DMS153 treated with DMSO at 0.1 percent for 48 hours (cell line): Measurements from ENCODE around the gene MTCL1.

Experiments used
- DNase-seq: peaks from one replicate; lab custom pipeline; 2025; ENCODE audit not compliant: unreplicated experiment; lab: John Stamatoyannopoulos, UW

Gene MTCL1

DNA sequence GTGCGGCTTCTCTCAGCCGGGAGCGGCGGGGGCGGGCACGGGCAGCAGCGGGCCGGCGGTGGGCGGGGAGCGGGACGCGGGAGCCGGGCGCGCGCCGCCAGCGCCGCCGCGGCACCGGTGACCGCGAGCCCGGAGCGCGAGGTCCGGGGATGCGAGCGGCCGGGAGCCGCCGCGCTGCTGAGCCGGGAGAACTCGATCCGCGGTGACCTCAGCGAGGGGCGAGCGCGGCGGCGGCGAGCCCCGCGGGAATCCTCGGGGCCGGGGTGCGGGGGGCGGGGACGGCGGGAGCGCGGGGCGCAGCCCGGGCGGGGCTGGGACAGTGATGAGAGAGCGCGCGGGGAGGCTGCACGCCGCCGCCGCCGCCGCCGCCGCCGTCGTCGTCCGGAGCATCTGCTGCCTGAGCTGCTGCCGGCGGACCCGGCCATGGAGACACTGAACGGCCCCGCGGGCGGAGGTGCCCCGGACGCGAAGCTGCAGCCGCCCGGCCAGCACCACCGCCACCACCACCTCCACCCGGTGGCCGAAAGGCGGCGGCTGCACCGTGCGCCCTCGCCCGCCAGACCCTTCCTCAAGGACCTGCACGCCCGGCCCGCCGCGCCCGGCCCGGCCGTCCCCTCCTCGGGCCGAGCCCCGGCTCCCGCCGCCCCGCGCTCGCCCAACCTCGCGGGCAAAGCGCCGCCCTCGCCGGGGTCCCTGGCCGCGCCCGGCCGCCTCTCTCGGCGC lies at the start of gene MTCL1:
Gene MTCL1, plus strand, starts transcription at position 319 of the 723 bp plus-strand sequence. Its CDS starts 105 bp downstream, at position 424.
- DNase-seq: no peak

DNA sequence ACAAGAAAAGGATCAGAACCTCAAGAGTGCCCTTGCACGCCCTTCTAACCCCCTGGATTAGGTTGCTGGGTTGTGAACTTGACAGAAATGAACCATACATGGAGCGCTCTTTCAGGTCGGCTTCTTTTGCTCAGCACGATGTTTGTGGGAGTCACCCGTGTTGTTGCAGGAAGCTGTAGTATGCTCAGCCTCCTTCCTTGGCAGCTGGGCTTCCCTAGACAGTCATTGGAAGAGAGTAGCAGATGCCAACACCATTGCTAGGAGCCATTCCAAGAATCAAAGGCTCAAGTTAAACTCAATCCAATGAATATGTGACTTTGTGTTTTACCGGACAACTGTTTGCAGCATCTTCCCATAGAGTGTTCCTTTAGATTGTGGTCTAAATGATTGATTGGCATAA lies 49.1 kb upstream of the MTCL1 start:
- no peak for DNase-seq

DNA sequence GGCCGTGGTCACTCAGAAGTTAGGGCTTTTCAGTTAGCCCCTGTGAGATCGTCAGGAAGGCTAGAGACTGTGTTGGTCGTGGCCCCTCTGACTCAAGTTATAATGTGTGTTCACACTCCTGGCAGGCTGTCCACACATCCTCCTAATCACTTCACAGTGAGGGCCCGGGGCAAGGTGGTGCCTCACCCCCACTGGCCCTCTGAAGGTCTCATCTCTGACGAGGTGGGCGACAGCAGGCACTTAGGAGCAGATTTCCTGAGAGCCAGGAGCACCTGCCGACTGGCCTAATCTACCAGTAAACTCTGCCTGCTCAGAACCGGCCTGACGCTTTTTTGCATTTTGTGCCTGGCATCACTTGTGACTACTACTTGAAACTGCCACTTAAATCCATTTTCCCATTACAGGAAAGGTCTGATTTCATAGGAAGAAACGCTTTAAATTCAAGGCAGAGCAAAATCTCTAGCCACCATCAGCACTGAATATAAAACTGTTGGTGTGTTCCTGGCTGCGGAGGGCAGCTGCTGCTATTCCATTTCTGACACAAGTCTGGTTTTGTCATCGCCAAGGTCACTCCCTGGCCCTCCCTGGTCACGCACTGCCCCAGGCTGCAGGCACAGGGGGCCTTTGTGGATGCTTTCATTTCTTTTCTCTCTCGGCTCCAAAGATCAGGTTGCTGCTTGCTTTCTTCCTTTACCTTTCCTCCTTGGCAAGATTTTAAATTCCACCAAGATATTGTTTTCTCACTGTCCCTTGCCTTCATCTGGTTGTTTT lies 48.1 kb upstream of the MTCL1 start:
- no peak for DNase-seq

DNA sequence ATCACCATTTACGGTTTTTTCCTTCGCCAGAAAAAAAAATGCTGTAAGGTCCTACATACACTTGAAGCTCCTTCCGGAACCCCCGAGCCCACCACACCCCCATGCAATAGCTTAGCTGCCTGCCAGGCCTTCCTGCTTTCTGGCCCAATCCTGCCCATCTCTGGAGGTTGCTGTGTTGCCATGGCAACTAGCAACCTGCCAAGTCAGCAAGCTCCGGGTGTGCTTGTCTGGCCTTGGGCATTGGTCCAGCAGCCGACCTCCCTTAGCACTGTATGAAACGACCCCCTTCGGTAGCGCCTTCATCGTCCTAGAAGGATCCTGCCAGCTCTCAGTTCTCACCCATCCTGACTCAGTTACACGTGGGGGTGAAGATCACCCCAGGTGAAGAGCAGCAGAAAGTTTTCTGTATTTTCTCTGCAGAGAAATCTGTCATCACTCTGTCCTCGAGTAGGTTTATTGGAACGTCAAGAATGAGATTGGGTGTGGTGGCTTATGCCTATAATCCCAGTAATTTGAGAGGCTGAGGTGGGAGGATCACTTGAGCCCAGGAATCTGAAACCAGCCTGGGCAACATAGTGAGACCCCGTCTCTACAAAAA lies 47.4 kb upstream of the MTCL1 start:
- DNase-seq: no peak

DNA sequence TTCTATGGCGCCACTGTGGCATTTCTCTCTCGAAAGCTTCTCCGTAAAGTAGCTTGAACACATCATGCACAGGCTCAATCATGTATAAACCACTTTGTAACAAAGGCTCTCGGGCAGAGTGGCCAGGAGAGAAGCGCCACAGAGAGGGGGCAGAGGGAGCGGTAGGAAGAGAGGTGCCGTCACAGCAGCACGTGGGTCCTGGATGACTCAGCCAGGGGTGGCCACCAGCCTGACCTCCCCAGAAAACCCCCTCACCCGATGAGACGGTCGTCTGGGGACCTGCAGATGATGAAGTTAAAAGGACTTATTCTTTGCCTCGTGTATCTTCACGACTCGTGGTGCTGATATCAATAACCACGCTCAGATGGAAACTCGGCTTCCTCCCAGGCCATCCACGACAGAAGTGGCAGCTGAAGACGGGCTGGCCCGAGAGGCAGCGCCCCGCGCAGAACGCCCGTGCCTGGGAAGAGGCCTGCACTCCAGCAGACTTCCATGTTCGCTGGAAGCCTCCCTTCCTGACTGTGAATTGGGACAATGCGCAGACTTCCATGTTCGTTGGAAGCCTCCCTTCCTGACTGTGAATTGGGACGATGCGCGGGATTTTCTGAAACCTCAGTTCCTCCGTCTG lies 46.4 kb upstream of the MTCL1 start:
- peak; percentile 13 for DNase-seq

DNA sequence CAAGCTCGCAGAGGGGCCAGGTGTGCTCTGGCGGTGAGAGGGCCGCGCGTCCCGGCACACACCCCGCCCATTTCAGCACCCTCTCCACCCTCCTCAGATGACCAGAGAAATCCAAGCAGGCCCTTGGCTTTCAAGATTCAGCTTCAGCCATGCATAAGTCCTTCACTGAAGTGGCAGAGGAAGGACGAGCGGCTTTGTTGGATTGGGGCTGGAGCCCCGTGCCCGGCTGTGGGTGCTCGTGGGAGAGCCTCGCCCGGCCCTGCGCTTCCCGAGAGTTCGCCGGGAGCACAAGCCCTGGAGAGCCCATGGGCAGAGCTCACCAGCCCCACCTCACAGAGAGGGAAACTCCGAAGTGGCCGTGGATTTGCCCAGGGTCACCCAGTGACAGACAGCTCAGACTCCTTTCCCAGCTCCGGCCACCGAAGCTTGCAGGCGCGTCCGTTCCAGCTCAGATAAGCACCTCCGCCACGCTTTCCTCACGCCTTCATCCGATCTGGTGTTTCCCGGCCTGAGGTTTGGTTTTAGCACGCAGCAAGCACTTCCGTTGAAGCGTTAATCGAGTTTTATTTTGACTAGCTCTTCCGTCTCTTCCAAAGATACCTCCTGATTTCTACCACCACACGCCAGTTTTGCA lies 45.6 kb upstream of the MTCL1 start:
- DNase-seq: peak; percentile 33

DNA sequence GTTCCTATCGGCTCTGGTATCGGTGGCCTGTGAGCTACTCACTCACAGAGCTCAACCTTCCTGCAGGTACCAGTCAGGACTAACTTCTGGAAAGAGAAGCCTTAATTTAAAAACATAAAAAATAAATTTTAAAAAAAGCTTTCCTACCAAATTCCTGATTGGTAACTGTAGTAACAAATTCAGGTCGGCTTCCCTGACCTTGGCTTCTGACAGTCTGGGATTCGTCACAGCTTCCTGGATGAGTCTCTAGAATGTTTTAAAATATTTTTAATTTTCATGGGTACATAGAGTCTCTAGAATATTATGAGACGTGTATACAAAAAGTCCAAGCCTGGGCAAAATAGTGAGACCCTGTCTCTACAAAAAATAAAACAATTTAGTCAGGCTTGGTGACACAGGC lies 45.0 kb upstream of the MTCL1 start:
- DNase-seq: no peak

DNA sequence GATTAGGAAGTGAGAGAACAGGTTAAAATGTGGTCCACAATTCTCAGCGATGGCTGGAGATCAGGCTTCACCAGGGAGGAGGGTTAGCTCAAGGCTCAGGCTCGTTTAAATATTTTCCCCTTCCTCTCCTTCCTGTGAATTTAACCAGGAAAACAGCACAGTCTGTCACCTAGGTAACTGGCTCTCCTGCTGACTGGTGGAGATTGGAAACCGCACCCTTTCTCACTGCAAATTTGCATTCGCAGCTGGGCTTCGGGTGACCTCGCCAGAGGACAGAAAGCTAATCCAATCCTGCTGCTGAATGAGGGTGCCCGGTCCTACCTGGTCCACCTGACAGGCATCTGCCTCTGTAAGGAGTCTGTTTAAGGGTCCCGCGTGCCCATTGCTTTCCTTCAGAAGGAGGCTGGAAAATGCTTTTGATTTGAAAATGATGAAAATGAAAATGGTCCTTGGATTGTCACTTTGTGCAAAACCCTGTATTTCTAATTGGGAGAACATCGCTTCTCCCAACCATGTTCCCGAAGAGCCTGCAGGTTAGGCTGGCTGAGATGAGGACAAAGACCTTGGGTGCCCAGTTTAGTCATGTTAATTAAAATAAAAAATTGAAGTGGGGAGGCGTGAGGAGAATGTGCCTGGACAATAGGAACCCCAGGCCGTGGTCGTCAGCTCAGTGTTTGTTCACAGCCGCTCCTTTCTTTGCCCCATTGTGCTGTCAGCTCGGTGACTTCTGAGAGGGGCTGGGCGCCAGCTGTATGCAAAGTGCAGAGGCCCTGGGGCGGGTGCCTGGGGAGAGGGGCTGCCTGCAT lies 43.4 kb upstream of the MTCL1 start:
- DNase-seq: peak; percentile 49

DNA sequence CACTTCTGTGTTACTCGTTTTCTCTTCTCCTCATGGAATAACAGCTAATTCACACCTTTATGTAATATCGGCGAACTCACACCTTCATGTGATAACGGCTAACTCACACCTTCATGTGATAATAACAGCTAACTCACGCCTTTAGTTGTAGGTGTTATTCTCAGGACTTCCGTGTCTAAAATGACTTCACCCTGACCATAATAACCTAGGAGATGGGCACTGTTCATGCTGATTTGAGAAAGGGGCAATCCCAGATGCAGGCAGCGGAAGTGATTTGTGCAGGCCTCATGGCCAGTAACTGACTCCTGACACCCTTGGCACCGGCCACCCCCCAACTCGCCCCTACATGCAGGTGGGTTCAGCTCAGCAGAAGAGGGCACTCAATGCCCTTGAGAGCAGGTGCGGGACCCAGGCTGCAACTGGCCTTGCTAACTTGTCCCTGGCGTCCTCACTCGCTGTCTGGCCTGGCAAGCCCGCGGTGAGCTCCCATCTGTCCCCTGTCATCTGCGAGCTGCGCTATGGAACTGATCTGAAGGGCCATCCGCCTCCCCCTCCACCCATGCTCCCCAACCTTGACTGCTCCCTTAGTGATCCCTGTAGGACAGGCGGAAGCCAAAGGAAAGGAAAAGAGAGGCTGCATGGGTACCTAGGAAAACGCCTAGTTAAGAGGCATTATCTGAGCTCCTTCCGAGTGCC lies 42.6 kb upstream of the MTCL1 start:
- peak; percentile 29 for DNase-seq

DNA sequence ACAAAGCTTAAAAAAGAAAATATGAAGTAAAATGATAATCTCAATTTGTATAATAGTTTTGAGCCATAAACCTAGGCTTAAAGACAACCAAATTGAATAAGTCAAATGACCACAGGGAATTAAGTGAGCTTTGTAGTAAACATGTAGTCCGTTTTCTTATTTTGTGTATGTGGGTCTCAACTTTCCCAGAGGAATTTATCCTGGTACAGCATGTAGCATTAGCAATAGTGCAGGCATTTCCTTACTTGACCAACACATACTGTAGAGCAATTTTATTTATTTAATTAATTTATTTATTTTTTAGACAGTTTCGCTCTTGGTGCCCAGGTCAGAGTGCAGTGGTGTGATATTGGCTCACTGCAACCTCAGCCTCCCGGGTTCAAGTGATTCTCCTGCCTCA lies 37.5 kb upstream of the MTCL1 start:
- no peak for DNase-seq

DNA sequence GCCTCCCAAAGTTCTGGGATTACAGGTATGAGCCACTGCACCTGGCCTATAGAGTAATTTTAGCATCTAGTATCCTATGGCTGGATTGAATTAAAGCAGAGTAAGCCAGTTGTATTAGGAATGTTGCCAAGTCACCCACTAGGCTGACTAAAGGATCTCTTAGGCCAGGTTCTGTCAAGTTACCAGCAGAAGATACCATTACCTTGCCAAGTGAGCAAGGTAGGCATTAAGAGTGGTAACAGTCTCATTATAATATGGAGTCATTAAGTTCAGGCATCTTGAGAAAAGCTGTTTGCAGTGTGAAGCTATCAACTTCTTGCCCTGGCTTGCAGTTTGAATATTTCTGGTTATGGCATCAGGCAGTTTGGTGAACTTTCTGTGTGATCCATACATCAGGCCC lies 37.0 kb upstream of the MTCL1 start:
- DNase-seq: no peak

DNA sequence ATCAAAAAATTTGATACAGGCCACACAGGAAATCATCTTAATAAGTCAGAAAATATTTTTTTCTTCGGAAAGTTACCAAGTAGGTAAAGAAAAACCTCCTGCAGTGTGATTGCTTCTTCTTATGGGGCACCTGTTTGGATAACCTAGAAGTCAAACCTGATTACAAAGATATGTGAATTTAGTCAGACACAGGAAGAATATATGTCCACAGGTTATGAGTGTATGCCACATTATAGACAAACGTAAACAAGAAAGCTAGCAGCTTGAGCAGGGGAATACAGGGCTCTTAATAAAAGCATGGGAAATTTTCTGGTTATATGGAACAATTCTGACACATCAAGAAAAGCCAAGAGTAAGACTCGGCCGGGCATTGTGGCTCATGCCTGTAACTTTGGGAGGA lies 35.8 kb upstream of the MTCL1 start:
- DNase-seq: no peak

DNA sequence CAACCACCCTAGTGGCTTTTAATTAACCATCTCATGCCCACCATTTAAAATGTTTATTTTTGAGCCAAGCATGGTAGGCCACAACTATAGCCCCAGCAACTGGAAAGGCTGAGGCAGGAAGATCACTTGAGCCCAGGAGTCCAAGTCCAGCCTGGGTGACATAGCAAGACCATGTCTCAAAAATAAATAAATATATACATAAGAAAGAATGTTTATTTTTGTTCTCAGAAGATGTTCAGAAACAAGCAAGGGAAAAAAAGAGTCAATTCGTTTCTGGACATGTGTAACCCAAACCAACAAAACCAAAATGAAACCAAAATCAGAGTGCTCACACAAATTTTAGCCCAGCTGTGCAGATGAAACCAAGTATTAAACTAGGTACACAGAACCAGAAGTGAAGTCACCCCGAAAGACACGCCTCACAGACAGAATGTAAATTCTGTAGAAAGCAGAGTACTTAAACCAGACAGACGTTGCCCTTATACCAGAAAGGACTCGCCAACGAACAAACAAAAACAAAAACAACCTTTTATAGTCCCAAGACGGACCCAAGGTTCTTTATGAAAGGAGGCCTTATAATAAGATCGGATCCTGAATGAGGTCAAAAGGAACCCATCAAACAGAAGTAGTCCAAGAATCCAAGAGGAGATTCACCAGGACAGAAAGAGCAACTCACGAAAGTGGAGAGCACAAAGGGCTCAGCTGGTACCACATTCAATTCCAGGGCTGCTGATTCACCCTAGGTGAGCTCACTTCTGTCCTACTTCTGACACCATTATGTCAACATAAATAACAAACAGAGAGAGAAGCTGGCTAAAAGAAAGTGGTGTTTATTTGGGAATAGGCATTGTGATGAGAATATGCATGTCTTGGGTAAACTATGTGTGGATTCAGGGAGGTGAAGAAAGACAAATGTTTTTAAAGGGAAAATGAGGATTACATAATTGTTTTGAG lies 31.8 kb upstream of the MTCL1 start:
- DNase-seq: no peak

DNA sequence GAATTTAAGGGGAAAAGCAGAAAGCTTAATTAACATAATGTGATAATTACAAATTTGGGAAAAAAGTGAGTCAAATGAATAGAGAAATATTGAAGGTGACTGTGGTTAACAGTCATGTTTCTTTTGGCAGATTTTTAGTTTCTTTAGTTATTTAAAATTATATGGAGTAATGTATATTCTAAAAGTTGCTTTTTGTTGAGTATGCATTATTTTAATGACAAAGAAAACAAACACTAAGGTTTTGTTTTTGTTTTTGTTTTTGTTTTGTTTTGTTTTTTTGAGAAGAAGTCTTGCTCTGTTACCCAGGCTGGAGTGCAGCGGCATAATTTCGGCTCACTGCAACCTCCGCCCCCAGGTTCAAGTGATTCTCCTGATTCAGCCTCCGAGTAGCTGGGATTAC lies 30.3 kb upstream of the MTCL1 start:
- DNase-seq: no peak

DNA sequence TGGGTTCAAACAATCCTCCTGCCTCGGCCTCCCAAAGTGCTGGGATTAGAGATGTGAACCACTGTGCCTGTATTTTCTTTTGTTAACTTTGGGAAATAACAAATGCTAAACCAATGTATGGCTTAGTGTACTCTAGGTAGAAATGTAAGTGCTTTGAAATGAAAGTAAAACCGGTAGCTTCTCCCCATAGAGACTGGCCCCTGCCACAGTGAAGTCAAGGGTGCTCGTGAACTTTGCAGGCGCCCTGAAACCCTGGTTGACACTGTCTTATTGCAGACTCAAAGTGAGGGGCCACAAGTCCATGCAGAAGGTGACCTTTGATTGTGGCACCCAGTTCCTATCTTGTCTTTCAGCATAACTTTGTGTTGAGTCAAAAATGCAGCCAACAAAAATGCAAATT lies 24.2 kb upstream of the MTCL1 start:
- DNase-seq: no peak

DNA sequence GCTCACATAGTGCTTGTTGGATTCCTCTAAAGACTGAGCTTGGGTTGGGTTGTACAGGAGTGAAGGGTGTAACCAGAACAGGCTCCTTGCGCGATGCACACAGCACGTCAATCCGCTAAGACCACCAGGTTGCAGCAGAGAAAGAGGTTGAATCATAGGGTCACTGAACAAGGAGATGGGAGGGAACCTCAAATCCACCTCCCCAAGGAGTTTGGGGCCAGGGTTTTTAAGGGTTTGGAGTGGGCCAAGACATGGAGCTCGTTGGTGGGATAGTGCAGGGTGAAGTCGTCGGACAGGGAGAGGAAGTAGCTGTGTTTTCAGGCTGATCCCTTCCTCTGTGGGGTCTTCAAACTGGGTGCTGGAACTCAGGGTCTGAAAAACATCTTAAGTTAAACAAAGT lies 20.8 kb upstream of the MTCL1 start:
- DNase-seq: no peak

DNA sequence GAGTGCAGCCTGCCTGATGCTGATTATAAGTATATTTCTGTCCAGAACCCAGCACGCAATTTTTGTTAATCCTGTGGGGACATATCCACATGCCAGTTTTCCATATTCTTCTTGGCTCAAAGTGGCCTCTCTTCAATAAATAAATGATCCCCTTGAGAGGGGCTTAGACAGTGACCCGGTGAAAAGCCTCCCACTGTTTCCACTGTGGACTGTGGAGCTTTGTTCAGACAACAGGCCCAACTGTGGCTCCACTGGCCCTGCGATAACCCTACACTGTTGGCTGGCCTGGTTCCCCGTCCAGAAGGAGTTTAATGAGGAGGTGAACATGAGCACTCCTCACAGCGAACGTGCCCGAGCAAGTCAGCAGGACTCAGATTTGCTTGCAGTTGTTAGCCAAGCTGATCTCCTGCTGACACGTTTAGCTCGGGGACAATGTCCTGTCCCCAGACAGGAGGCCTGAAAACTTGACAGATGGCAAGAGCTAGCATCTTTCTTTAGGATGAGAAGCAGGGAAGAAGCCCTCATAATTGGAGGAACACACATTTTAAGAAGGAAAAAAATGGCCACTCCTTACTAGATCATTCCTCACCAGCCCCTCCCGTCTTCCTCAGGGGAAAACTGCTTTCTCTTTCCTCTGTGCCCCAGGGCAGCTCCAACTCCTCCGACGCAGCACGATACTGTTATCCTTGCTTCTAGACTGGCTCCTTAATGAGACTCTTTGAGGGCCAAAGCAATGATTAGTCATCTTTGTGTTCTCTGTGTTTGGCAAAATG lies 20.0 kb upstream of the MTCL1 start:
- peak; percentile 35 for DNase-seq

DNA sequence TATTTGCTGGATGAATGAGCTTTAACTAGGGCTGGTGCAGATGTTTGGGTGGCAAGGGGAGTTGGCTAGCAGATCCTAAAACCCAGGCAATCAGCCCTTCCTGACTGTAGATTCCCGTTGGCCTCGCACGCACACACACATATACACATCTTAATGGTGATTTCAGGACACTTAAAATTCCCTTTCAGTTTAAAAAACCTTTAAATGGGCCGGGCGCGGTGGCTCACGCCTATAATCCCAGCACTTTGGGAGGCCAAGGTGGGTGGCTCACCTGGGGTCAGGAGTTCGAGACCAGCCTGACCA lies 19.5 kb upstream of the MTCL1 start:
- no peak for DNase-seq
